SU-DHL-6 (cell line): ENCODE data around the gene SH3BGR.

Experiments
- CTCF ChIP-seq: fragments of 200-600 bp; sonication (generic); IDR thresholded peaks from one replicate; pipeline ENCODE4 v1.5.1; 2017; ENCODE audit warnings: antibody characterized with exemption, mild to moderate bottlenecking, low read length, moderate library complexity; ENCODE audit not compliant: insufficient read depth, poor library complexity, severe bottlenecking
- EZH2phosphoT487 ChIP-seq: fragments of 200-600 bp; sonication (generic), shearing (Covaris generic); conservative IDR thresholded peaks from 2 replicates; pipeline ENCODE4 v1.6.1; 2018; ENCODE audit warnings: mild to moderate bottlenecking, antibody characterized with exemption, low read length, moderate library complexity, mixed read lengths

- TF ChIP-seq CTCF (no peak), EZH2phosphoT487 (no peak)
Measured at GRCh38 chr21:39467746-39468145, 16.0 kb downstream of the SH3BGR start.
